K562 (cell line): Measurements from ENCODE around the gene DPM2. TPM values are rescaled to one million over a fixed set of nuclear protein-coding genes. Genes with fewer than 3 reads are reported as not detected.
A peak's percentile ranks its signal among the peaks of the same experiment; 100 is the strongest.

ENCODE experiments used
- BACH1 ChIP-seq: fragments of 200-800 bp; sonication (Bioruptor generic); IDR thresholded peaks from 2 replicates; pipeline ENCODE4 v1.6.1; 2016; ENCODE audit warnings: missing genetic modification characterization, missing compliant biosample characterization
- BCLAF1 ChIP-seq, 2 experiments: fragments of 450-650 bp in 1 of 2; IDR thresholded peaks; 2 replicates each; pipeline ENCODE4 v1.6.1; 2011 to 2017; ENCODE audit warnings: low read depth in 2 of 2, antibody characterized with exemption in 1 of 2, borderline replicate concordance in 1 of 2, low read length in 1 of 2, mild to moderate bottlenecking in 1 of 2, mixed read lengths in 1 of 2; ENCODE audit not compliant: control insufficient read depth in 1 of 2
- BHLHE40 ChIP-seq: IDR thresholded peaks from 2 replicates; pipeline ENCODE4 v1.6.1; 2011; ENCODE audit warnings: low read length, improper control_type of control experiment
- BRCA1 ChIP-seq, 2 experiments: fragments of 450-650 bp in 1 of 2; sonication (generic) in 1 of 2; formaldehyde crosslinking in 1 of 2; IDR thresholded peaks; 2 replicates each; pipeline versions ENCODE4 v1.5.0 to v1.6.1; 2017 to 2020; ENCODE audit warnings: mild to moderate bottlenecking in 1 of 2, missing genetic modification reagents in 1 of 2
- BRF1 ChIP-seq: IDR thresholded peaks from 3 replicates; pipeline ENCODE4 v1.6.1; 2011; ENCODE audit warnings: borderline replicate concordance, mild to moderate bottlenecking; ENCODE audit not compliant: insufficient read length; ENCODE audit errors: extremely low read depth
- CCNT2 ChIP-seq: IDR thresholded peaks from 2 replicates; pipeline ENCODE4 v1.6.1; 2011; ENCODE audit warnings: borderline replicate concordance, low read depth, mild to moderate bottlenecking, moderate library complexity, mixed read lengths, low read length; ENCODE audit not compliant: insufficient read length; ENCODE audit errors: extremely low read depth
- COPS2 ChIP-seq: fragments of 450-650 bp; conservative IDR thresholded peaks from 2 replicates; pipeline ENCODE4 v1.6.1; 2016; ENCODE audit warnings: mild to moderate bottlenecking, moderate library complexity
- GTF2E2 ChIP-seq: fragments of 200-800 bp; sonication (Bioruptor generic); IDR thresholded peaks from 2 replicates; pipeline ENCODE4 v1.6.1; 2016; ENCODE audit warnings: missing genetic modification characterization, missing compliant biosample characterization
- HMBOX1 ChIP-seq: sonication (generic); IDR thresholded peaks from 2 replicates; pipeline ENCODE4 v1.6.1; 2016
- HNRNPLL ChIP-seq: fragments of 200-400 bp; formaldehyde crosslinking; IDR thresholded peaks from 2 replicates; pipeline ENCODE4 v1.6.1; 2017; ENCODE audit warnings: low read length, low read depth, mild to moderate bottlenecking; ENCODE audit not compliant: poor library complexity, severe bottlenecking
- MCM7 ChIP-seq, 2 experiments: fragments of 450-650 bp; IDR thresholded peaks; 2 replicates each; pipeline ENCODE4 v1.6.1; 2016 to 2018
- MTA1 ChIP-seq: fragments of 450-650 bp; IDR thresholded peaks from 2 replicates; pipeline ENCODE4 v1.6.1; 2017; ENCODE audit warnings: borderline replicate concordance
- NFIC ChIP-seq: fragments of 450-650 bp; IDR thresholded peaks from 2 replicates; pipeline ENCODE4 v1.6.1; 2017; ENCODE audit warnings: mild to moderate bottlenecking, inconsistent platforms
- PHTF2 ChIP-seq: fragments of 250-450 bp; sonication (Bioruptor Pico); IDR thresholded peaks from 2 replicates; pipeline ENCODE4 v1.5.0; 2021; ENCODE audit warnings: mild to moderate bottlenecking
- RNF2 ChIP-seq: sonication (generic); IDR thresholded peaks from 2 replicates; pipeline ENCODE4 v1.6.1; 2016
- THRAP3 ChIP-seq: fragments of 450-650 bp; IDR thresholded peaks from 2 replicates; pipeline ENCODE4 v1.6.1; 2016; ENCODE audit warnings: mild to moderate bottlenecking, inconsistent platforms, borderline replicate concordance
- ZBTB33 ChIP-seq: sonication (generic); formaldehyde crosslinking; IDR thresholded peaks from 2 replicates; pipeline ENCODE4 v1.8.1; 2023; ENCODE audit warnings: mild to moderate bottlenecking, missing genetic modification reagents
- ZNF518B ChIP-seq: fragments of 250-450 bp; sonication (Bioruptor Pico); IDR thresholded peaks from 2 replicates; pipeline ENCODE4 v1.5.0; 2021; ENCODE audit warnings: mild to moderate bottlenecking, moderate library complexity
- polyA plus RNA-seq, 8 experiments: library from polyadenylated mRNA; depleted of rRNA in 4 of 8; stranded (reverse) in 5 of 8; unstranded in 3 of 8; fragments of >200 nt; fragmentation: Nextera tagmentation in 2 of 8; fragmentation: Illumina TruSeq in 1 of 8; extraction: Ambion mirVana in 2 of 8; extraction: Trizol in 1 of 8; gene quantifications; 2 replicates each; pipeline versions ENCODE4 v1.2.1 to v1.2.3, GENCODE V29; 2011 to 2014; ENCODE audit warnings: inconsistent platforms in 1 of 8, missing spikeins in 1 of 8
- total RNA-seq, 7 experiments: library from RNA; depleted of rRNA in 6 of 7; stranded (reverse); fragments of >200 nt in 6 of 7; fragmentation: Illumina TruSeq in 2 of 7; extraction: Trizol in 2 of 7; gene quantifications; 2 replicates each; pipeline versions ENCODE4 v1.2.1 to v1.2.3, GENCODE V29; 2011 to 2021; ENCODE audit warnings: low replicate concordance in 1 of 7

Gene DPM2
- total and polyA plus RNA-seq, 9 of the 15 experiments (the other 6 are each of a cell fraction or from before 2014, with no cell fraction given) = 43.5 to 126 (median 71.1) TPM

GRCh38 chr9:127980706-127981558, 43.3 kb upstream of the DPM2 start, which contains the start of gene EEIG1 (continued):
- no peak for TF ChIP-seq HNRNPLL
- no peak for TF ChIP-seq THRAP3
- no peak for TF ChIP-seq MCM7 (IDR thresholded peaks at IDR 0.05)
- TF ChIP-seq HMBOX1 = no peak
- no peak for TF ChIP-seq BHLHE40
- TF ChIP-seq NFIC = no peak
- TF ChIP-seq ZBTB33 = no peak
- no peak for TF ChIP-seq PHTF2 (CRISPR knock-in tag)
- TF ChIP-seq GTF2E2 (tag) = no peak
- no peak for TF ChIP-seq BCLAF1 (IDR thresholded peaks at IDR 0.05; ENCODE audit: borderline replicate concordance in 1 of 2, control insufficient read depth in 1 of 2, low read depth in 2 of 2, low read length in 1 of 2)
- TF ChIP-seq RNF2 = no peak
- no peak for TF ChIP-seq ZNF518B (CRISPR knock-in tag)
- TF ChIP-seq COPS2 = no peak
- no peak for TF ChIP-seq MTA1
- no peak for TF ChIP-seq BRF1
- TF ChIP-seq BACH1 (tag) = no peak
- no peak for TF ChIP-seq BRCA1 (IDR thresholded peaks at IDR 0.05)
- TF ChIP-seq BRCA1 (CRISPR knock-in tag; IDR thresholded peaks at IDR 0.05) = no peak
- TF ChIP-seq CCNT2 = peak; percentile 26
